Motor neuron (in vitro differentiated cells): ENCODE results near the gene RBM6. TPM values are rescaled to one million over a fixed set of nuclear protein-coding genes. Genes with fewer than 3 reads are reported as not detected.
A peak's percentile ranks its signal among the peaks of the same experiment; 100 is the strongest.

Source experiments
- ATAC-seq, 8 experiments: fragments of 200-7000 bp; cut with Tn5 transposase; replicated peaks in 6 of 8; 2 replicates each; pipeline ENCODE4 v1.8.0; 2021; ENCODE audit warnings: mild to moderate bottlenecking in 8 of 8, moderate library complexity in 8 of 8
- H3K27ac ChIP-seq, 2 donors: fragments of 250-450 bp; sonication (Bioruptor Pico); 2 replicates each; pipeline ENCODE4 v1.9.0; 2021; ENCODE audit warnings: antibody characterized with exemption in 2 of 2, mild to moderate bottlenecking in 2 of 2, moderate library complexity in 1 of 2
- H3K4me1 ChIP-seq, 2 donors: fragments of 250-450 bp; sonication (Bioruptor Pico); replicated peaks in 1 of 2; 2 replicates each; pipeline ENCODE4 v1.6.1; 2021; ENCODE audit warnings: antibody characterized with exemption in 2 of 2, mild to moderate bottlenecking in 2 of 2, moderate library complexity in 1 of 2
- H3K4me3 ChIP-seq, 5 donors: fragments of 250-450 bp; sonication (Bioruptor Pico); 2 replicates each; pipeline ENCODE4 v1.9.0; 2021; ENCODE audit warnings: antibody characterized with exemption in 5 of 5, mild to moderate bottlenecking in 5 of 5, moderate library complexity in 4 of 5
- WGBS, 10 experiments: fragments of 450-650 bp; shearing (Covaris generic); methylation state at CpG; one replicate each; pipeline ENCODE4 v1.0.0; 2022; 5-methylcytosine and 5-hydroxymethylcytosine counted together
- in situ Hi-C, 9 experiments: fragments of 400-800 bp; cut with MboI; loops; one replicate each; pipeline ENCODE4 v1.15.0; 2021; ENCODE audit warnings: low sequenced_read_pairs in 9 of 9, low pct_unique_long_range_greater_than_20kb in 2 of 9; ENCODE audit not compliant: unreplicated experiment in 9 of 9
- total RNA-seq, 8 experiments: library from RNA; unstranded; fragments of 300-600 nt; gene quantifications; 2 replicates each; pipeline versions ENCODE4 v1.2.3 to v1.2.4, GENCODE V29; 2022

The RBM6 gene
- total RNA-seq, 8 experiments from 2014 or later, result 52.4 to 193 (median 65.5) TPM

DNA sequence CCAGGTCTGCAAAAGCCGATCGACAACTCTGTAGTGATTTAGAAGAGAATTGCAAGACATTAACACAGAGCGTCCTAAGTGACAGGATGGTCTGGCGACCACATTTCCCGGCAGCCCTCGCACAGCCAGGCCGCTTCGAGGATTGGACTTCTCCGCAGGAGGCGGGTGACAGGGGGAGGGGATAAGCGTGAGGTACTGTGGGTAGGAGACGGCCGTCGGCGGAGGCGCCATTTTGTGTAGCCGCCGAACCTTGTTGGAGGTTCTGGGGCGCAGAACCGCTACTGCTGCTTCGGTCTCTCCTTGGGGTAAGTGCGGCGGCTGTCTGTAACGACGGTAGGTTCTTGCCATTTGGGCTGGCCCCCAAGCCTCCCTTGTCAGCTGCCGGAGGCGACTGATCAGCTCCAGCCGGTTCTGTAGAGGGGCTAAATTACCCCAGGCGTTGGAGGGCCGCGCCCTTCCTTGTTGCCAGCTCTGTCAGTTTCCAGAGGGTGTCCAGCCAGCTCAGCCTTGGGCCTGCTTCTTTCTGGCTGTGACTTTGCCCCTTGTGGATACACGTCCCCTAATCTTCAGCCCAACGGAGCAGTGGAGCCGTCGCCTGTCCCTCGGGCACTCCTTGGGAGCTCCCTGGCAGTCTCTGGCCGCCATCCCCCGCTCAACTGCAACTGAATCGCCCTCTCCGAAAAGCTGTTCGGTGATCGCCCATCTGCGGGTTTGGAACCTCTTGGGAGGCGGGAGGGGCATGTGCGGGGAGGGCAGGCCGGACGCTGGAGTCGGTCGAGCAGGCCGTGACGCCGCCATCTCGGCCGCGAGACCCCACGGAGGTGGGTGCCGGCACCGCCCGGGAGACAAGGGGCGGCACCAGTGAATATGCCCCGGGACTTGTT lies 149.0 kb downstream of the RBM6 start, which contains the start of gene RBM5:
Gene RBM5, plus strand, starts transcription at position 195 of the 884 bp plus-strand sequence. CDS start 1,516 bp downstream, outside the sequence.
- 0 to 20% (median 1%) methylated on average over 2 to 16 of the region's 61 CpGs; no CpG with 5 or more reads in 3 of the 10 experiments for WGBS, 10 experiments
- H3K4me1 ChIP-seq, result peaks cover 10 to 13% of the 10 kb centered on the region in 2 donors
- peak within 1 kb of the TSS; percentile 96 to 97 for H3K27ac ChIP-seq
- peak within 1 kb of the TSS; percentile 75 to 91 (median 82) for H3K4me3 ChIP-seq
- in situ Hi-C loops, result no loop called here
- peak; percentile 95 to 99 (median 99) for ATAC-seq

- Histone ChIP-seq H3K4me3 (peak overlapping the region; percentile 75 to 91 (median 82)), H3K4me1 (peaks cover 10 to 13% of the 10 kb centered on the region in 2 donors), H3K27ac (peak overlapping the region; percentile 96 to 97)
- peak; percentile 6 to 24 (median 16) for ATAC-seq
- in situ Hi-C loops, result no loop called here
- WGBS, 10 experiments, result 0 to 4% (median 0%) methylated on average over 2 to 7 of the region's 16 CpGs; no CpG with 5 or more reads in 3 of the 10 experiments
Observed at GRCh38 chr3:50089609-50089945, 149.6 kb downstream of the RBM6 start.

DNA sequence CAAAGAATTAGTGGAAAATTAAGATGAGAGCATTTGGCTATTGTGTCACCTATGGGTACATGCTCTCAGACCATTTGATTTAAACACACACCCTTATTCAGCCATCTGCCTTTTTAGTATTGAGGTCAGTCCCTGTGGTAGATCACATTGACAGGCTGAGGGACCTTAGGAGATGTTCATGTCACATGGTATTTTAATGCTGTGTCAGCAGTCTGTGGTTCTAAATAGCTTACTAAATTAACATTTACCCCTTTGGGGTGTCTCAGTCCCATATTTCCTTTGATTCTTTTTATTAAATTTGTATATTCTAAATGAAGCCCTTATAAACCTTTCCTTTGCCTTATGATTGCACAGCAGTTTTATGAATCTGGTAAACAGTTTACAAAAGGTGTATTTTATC lies 151.0 kb downstream of the RBM6 start:
- no peak for ATAC-seq
- Histone ChIP-seq H3K4me1 (peaks cover 10 to 13% of the 10 kb centered on the region in 2 donors), H3K27ac (no peak overlapping the region), H3K4me3 (peak overlapping the region in 4 of 5 donors; percentile 75 to 91 (median 82))
- in situ Hi-C loops, result no loop called here

GRCh38 chr3:50095352-50095998 lies 155.5 kb downstream of the RBM6 start:
- in situ Hi-C loops, result no loop called here
- H3K27ac ChIP-seq, result no peak overlapping the region
- peaks cover 7 to 9% of the 10 kb centered on the region in 2 donors for H3K4me1 ChIP-seq
- H3K4me3 ChIP-seq, result no peak overlapping the region
- peak in 1 of 8 experiments; percentile 81 for ATAC-seq
- 40 to 100% (median 97%) methylated on average over 1 to 5 of the region's 5 CpGs; no CpG with 5 or more reads in 2 of the 10 experiments for WGBS, 10 experiments

- WGBS, 10 experiments, result 80 to 100% (median 96%) methylated on average over 1 to 5 of the region's 5 CpGs; no CpG with 5 or more reads in 1 of the 10 experiments
- in situ Hi-C loops, result no loop called here
- no peak for ATAC-seq
- Histone ChIP-seq H3K4me3 (no peak overlapping the region), H3K27ac (no peak overlapping the region), H3K4me1 (no peaks in the 10 kb centered on the region)
Observed at GRCh38 chr3:50100386-50100785, 160.4 kb downstream of the RBM6 start.

DNA sequence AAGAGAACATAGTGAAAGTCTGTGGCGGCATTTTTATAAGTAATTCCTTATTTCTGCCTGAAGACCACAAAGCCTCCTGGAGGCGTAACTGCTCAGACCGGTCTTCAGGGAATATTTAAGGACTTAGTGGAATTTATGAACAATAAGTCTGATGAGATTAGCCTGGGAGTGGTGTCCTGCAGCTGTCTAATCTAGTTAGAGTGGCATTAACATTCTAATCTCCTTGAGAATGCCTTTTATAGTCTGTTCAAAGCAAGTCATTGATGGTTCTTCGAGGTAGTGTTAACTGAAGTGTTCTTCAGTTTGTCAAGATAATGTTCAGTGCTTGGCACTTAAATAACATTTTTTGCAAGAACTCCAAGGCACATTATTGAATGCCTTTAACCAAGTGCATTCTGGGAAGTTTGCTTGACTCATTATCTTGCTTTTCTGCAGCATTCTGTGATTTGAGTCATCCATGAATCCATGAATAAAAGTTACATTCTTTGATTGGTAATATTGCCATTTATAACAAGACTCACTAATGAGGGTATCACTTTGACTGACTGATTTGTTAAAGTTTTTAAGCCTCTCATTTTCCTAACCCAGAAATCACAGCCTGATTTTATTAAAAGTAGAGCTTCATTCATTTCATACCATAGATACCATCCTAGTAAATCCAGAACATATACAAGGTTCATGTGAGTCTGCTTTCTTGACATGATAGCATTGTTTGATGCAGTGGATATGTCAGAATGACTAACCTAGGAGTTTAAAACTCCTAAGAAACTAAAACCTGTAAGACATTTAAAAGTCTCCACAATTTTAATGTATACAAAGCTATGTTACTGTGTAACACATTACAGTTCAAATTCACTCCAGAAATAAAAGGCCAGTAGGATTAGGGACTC lies 161.3 kb downstream of the RBM6 start:
- in situ Hi-C loops, result no loop called here
- Histone ChIP-seq H3K4me1 (no peaks in the 10 kb centered on the region), H3K27ac (no peak overlapping the region), H3K4me3 (no peak overlapping the region)
- ATAC-seq, result peak in 2 of 8 experiments; percentile 33 to 62
- 60 to 94% (median 81%) methylated on average over 1 to 4 of the region's 4 CpGs; no CpG with 5 or more reads in 2 of the 10 experiments for WGBS, 10 experiments

DNA sequence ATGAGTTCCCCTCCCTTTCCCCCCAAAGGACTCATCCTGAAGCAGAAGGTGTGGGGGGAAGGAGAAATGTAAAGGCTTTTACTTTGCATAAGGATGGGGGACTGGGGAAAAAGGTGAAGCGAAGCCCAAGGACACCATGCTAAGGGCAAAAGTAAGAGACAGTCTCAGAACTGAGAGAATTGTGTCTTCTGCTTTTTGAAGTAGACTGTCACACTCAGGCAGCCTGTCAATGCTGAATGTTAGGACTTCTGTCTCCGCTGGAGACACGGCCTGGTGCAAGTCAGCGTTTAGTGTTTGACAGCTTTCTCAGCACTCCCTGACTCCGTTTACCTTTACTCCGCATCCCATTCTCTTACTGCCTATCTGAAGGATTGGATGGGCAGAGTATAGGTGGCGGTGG lies 162.6 kb downstream of the RBM6 start:
- in situ Hi-C loops, result no loop called here
- WGBS, 10 experiments, result 80 to 100% (median 91%) methylated on average over 1 to 7 of the region's 7 CpGs; no CpG with 5 or more reads in 1 of the 10 experiments
- H3K4me1 ChIP-seq, result no peaks in the 10 kb centered on the region
- no peak overlapping the region for H3K4me3 ChIP-seq
- no peak overlapping the region for H3K27ac ChIP-seq
- no peak for ATAC-seq

DNA sequence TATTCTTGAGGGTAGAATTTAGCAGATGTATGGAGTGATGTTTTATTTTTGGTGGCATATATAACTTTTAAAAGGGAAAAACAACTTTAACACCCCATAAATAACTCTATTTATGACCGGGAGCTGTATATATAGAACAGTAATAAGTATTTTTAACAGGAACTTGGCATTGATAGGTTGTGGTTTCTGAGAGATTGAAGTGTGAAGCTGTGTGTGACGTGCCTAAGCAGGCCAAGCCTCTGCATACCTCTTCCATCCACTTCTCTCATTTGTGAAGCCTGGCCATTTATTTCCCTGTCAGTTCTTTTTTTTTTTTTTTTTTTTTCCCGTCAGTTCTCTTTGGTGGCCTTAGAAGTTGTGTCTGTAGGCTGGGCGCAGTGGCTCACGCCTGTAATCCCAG lies 171.8 kb downstream of the RBM6 start:
- in situ Hi-C loops, result loop anchor here in 1 of 9 experiments (10.0 kb wide), 1 partner anchor 73 kb away; no protein-coding TSS in a partner anchor
- Histone ChIP-seq H3K4me1 (no peaks in the 10 kb centered on the region), H3K27ac (no peak overlapping the region), H3K4me3 (no peak overlapping the region)
- 0 to 100% (median 98%) methylated on average over 1 to 4 of the region's 5 CpGs; no CpG with 5 or more reads in 2 of the 10 experiments for WGBS, 10 experiments
- ATAC-seq, result no peak

- WGBS, 10 experiments, result 80 to 100% (median 100%) methylated on average over 1 to 2 of the region's 3 CpGs; no CpG with 5 or more reads in 2 of the 10 experiments
- Histone ChIP-seq H3K27ac (no peak overlapping the region), H3K4me3 (no peak overlapping the region), H3K4me1 (no peaks in the 10 kb centered on the region)
- in situ Hi-C loops, result loop anchor here in 1 of 9 experiments (10.0 kb wide), 1 partner anchor 72 kb away; no protein-coding TSS in a partner anchor
- peak in 7 of 8 experiments; percentile 30 to 99 (median 96) for ATAC-seq
Observed at GRCh38 chr3:50112462-50112861, 172.5 kb downstream of the RBM6 start.

DNA sequence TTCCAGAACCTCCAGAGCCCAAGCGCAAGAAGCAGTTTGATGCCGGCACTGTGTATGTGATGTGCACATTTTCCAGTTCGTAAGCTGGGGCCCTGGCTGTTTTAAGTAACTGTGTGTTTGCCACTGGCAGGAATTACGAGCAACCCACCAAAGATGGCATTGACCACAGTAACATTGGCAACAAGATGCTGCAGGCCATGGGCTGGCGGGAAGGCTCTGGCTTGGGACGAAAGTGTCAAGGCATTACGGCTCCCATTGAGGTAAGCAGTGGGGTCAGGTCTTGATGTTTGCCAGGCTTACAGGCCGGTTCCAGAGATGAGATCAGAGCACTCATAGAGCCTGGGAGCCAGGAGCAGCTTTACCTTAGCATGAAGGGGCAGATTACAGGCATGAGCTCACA lies 177.2 kb downstream of the RBM6 start:
- no peak overlapping the region for H3K27ac ChIP-seq
- WGBS, 10 experiments, result 80 to 100% (median 98%) methylated on average over 1 to 6 of the region's 8 CpGs; no CpG with 5 or more reads in 1 of the 10 experiments
- no peak for ATAC-seq
- H3K4me1 ChIP-seq, result no peaks in the 10 kb centered on the region
- H3K4me3 ChIP-seq, result no peak overlapping the region
- in situ Hi-C loops, result loop anchor here in 1 of 9 experiments (10.0 kb wide), 1 partner anchor 68 kb away; no protein-coding TSS in a partner anchor

DNA sequence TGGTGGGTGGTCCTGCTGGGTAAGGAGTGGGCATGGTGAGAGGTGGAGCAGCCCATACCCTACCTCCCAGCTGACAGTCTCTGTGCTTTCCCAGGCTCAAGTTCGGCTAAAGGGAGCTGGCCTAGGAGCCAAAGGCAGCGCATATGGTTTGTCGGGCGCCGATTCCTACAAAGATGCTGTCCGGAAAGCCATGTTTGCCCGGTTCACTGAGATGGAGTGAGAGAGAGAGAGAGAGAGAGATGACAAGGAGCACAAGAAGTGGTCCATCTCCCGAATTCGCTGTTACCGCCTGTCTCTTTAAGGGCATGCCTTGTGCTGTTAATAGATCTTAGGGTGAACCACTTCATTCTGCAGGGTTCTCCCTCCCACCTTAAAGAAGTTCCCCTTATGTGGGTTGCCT lies 178.3 kb downstream of the RBM6 start:
- Histone ChIP-seq H3K4me1 (peaks cover 0 to 10% of the 10 kb centered on the region in 2 donors), H3K27ac (no peak overlapping the region), H3K4me3 (no peak overlapping the region)
- no peak for ATAC-seq
- in situ Hi-C loops, result loop anchor here in 1 of 9 experiments (10.0 kb wide), 1 partner anchor 67 kb away; no protein-coding TSS in a partner anchor
- WGBS, 10 experiments, result 97 to 100% (median 100%) methylated on average over 1 to 6 of the region's 10 CpGs; no CpG with 5 or more reads in 7 of the 10 experiments

DNA sequence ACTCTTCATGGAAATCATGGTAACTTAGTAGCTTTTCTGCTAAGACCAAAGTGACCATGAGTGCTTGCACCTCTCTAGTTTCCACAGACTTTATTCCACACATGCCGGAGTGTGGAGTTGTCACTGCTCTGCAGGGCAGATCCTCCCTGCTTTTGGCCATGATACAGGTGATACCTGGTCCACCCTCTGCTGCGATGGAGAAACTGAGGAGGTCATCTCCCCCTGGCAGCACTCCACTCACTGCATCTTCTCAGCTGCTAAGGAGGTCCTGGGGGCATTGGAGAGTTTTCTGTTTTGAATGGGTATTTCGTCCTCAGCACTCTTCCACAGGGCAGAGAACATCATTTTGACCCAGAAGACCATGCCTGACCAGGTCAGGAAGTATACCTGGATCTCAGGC lies 179.8 kb downstream of the RBM6 start:
- no peak overlapping the region for H3K4me3 ChIP-seq
- no peak overlapping the region for H3K27ac ChIP-seq
- H3K4me1 ChIP-seq, result peaks cover 5 to 25% of the 10 kb centered on the region in 2 donors
- 20 to 100% (median 100%) methylated on average over 1 to 2 of the region's 3 CpGs; no CpG with 5 or more reads in 4 of the 10 experiments for WGBS, 10 experiments
- no peak for ATAC-seq
- in situ Hi-C loops, result loop anchor here in 2 of 9 experiments (5.0 to 10.0 kb wide), 2 partner anchors 65 to 68 kb away; no protein-coding TSS in a partner anchor
